SIG-M5 (cell line): ENCODE data around the gene TTLL12.

Experiments used
- DNase-seq: peaks from one replicate; lab custom pipeline; 2025; lab: John Stamatoyannopoulos, UW

The TTLL12 gene

DNA sequence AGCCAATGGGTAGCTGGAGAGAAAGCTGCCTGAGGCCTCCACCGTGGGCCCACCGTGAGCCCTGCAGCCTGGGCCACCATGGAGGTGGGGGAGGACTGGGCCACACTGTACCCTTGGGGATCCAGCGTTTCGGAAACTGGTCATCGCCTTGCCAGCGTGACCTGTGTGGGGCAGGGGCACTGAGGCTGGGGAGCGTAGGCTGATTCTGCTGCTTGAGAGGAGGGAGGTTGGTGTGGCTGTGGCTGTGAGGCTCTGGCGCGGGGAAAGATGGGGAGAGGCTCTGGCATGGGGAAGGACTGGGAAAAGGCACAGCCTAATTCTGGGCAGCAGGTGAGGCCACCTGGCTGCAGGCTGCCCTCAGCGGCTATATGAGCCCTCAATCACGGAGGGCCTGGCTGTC, 12.6 kb upstream of the TTLL12 start:
- no peak for DNase-seq

- DNase-seq: no peak
Observed at GRCh38 chr22:43198936-43199335, 12.0 kb upstream of the TTLL12 start.

- no peak for DNase-seq
Observed at GRCh38 chr22:43198126-43198525, 11.2 kb upstream of the TTLL12 start.

- no peak for DNase-seq
Observed at GRCh38 chr22:43197271-43197941, 10.5 kb upstream of the TTLL12 start.

GRCh38 chr22:43191831-43192230, 4.9 kb upstream of the TTLL12 start:
- DNase-seq: no peak

- DNase-seq: no peak
Observed at GRCh38 chr22:43188829-43189545, 2.1 kb upstream of the TTLL12 start.

GRCh38 chr22:43187171-43188099, 501 bp upstream of the TTLL12 start:
- DNase-seq: peak; percentile 45

GRCh38 chr22:43185860-43186261, 1.1 kb downstream of the TTLL12 start:
- DNase-seq: no peak

GRCh38 chr22:43183496-43184277, 3.2 kb downstream of the TTLL12 start:
- no peak for DNase-seq

- DNase-seq: no peak
Observed at GRCh38 chr22:43182726-43183125, 4.2 kb downstream of the TTLL12 start.

DNA sequence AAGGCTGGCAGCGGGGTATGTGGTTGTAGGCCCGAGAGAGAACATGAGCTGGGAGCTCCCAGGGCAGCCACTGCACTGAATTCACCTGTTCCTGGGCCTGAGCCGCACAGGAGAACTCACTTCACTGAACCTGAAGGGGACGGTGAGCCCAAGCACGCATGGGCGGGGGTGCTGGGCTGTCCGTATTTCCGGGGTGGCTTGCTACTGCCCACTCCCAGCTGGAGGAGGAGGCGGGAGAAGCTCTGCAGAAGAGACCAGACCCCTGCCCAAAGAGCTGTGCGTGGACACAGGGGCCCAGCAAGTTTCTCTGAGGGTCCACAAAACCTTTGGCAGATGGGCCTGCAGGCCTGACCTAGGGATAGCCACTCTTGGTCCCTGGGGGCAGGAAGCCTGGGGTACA, 4.8 kb downstream of the TTLL12 start:
- no peak for DNase-seq

DNA sequence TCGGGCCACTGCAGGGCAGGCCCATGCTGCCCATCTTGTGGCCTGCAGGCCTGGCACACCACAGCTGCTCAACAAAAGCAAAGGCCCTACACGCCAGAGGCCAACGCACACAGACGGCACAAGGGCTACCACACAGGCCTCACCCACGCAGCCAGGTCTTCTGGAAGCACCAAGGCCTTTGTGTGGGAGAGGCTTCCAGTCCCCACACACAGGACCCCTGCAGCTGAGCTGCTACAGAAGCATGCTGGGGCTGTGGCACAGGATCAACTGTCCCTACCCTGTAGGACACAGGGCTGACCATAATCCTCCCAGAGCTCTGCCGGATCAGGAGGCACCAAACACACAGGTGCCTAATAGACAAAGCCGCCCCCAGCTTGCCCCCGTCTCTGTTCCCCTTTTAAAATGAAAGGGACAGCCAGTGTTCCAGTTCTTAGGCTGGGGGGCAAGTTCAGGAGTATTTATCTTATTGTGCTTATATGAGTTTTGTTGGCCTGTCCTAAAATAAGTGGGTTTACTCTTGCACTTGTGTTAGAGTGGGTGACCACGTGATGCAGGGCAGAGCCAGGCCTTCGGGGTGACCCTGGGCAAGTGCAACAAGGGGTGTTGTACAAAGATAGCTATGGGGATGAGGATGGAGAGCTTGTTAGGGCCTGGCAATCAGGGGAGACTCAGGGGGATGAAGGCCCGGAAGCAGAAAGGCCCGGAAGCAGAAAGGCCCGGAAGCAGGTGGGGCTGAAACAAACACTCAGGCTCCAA, 5.4 kb downstream of the TTLL12 start:
- no peak for DNase-seq

- DNase-seq: no peak
Observed at GRCh38 chr22:43180670-43181069, 6.3 kb downstream of the TTLL12 start.

DNA sequence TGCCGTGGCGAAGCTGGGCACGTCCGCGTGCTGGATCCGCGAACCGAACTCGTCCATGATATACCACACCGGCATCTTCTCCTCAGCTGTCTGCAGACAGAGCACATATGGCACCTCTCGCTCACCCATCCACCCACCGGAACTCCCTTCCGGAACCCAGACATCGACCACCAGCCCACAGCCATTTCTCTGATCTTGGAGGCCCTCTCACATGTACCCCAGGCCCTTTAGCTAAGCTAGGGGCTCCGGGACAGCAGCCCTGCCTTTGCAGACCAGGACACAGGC, 7.1 kb downstream of the TTLL12 start:
- DNase-seq: no peak

GRCh38 chr22:43179146-43179910, 7.6 kb downstream of the TTLL12 start:
- no peak for DNase-seq

GRCh38 chr22:43177479-43177878, 9.5 kb downstream of the TTLL12 start:
- no peak for DNase-seq

GRCh38 chr22:43176090-43176489, 10.8 kb downstream of the TTLL12 start:
- DNase-seq: no peak

DNA sequence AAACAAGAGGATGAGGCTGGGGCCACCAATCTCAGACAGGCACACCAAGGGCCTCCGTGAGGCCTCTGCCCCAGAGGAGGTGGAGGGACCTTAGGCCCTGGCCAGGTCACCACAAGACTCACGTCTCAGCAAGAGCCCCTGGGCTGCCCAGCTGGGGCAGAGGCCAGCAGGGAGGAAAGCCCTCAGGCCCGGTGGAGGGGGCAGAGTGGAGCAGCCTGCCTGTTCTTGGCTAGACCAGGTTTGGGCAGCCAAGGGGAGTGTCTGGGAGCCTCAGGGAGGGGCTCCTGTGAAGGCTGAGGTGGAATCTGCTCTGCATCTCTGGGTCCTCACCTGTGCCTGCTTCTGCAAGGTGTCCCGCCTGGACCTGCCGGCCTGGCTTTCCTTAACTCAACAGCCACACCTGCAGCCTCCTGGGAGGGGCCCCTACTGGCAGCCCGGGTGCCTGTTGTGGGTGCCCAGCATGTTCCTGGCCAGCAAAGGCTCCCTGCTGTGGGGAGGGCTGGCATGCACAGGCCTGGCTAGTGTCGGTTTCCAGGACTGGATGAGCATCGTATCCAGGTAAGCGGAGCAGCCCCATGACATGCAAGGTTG, 11.9 kb downstream of the TTLL12 start:
- DNase-seq: no peak

GRCh38 chr22:43173976-43174720, 12.8 kb downstream of the TTLL12 start:
- DNase-seq: no peak

DNA sequence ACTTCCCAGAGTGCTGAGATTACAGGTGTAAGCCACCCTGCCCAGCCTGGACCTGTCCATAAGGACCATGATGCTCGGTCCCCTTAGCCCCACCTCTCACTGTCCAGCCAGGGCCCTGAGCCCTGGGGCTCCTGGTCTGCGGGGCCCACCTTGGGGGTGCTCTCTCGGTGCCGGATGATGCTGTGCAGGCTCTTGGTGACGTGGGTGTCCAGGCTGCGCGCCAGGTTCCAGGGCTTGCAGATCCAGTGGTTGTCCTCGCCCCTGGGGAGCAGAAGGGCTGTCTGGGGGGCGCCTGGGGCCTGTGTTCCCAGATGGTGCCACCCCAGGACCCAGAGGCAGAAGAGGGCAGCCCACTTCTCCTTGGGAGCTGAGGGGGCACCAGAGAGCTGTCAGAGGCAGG, 13.4 kb downstream of the TTLL12 start:
- DNase-seq: no peak
